Chondrocyte (in vitro differentiated cells): ENCODE results near the gene LDLRAD4. TPM values are rescaled to one million over a fixed set of nuclear protein-coding genes. Genes with fewer than 3 reads are reported as not detected.
"Not testable (repeated sequence)": the region's sequence is repeated elsewhere in the genome, so short reads cannot be mapped to it uniquely, and the experiment has no call there.

ENCODE experiments used
- DNase-seq: peaks from one replicate; pipeline ENCODE4 v3.0.0; 2021; ENCODE audit warnings: mixed read lengths, low spot score
- H3K27ac Mint-ChIP-seq: one replicate; pipeline ENCODE4 v1.8.0; 2021; ENCODE audit warnings: mild to moderate bottlenecking, moderate library complexity, mixed read lengths; ENCODE audit not compliant: unreplicated experiment
- H3K27me3 Mint-ChIP-seq: 2 replicates; pipeline ENCODE4 v1.8.0; 2021; ENCODE audit warnings: low read depth, mixed read lengths
- H3K36me3 Mint-ChIP-seq: 2 replicates; pipeline ENCODE4 v1.8.0; 2021; ENCODE audit warnings: low read depth, mixed read lengths
- H3K4me1 Mint-ChIP-seq: 2 replicates; pipeline ENCODE4 v1.8.0; 2021; ENCODE audit warnings: low read depth, mild to moderate bottlenecking, mixed read lengths
- H3K4me3 Mint-ChIP-seq: one replicate; pipeline ENCODE4 v1.8.0; 2021; ENCODE audit warnings: mild to moderate bottlenecking, moderate library complexity, mixed read lengths; ENCODE audit not compliant: unreplicated experiment
- H3K9me3 Mint-ChIP-seq: 2 replicates; pipeline ENCODE4 v1.8.0; 2021; ENCODE audit warnings: low read depth, mixed read lengths
- total RNA-seq: library from RNA; stranded (reverse); gene quantifications from 3 replicates; pipeline ENCODE4 v1.2.1, GENCODE V29; 2021
- TF ChIP-seq, protein P1 (sequence below): fragments of 200-600 bp; sonication (generic); IDR thresholded peaks from 2 replicates; pipeline ENCODE4 v1.5.0; 2021; ENCODE audit warnings: antibody characterized with exemption, mild to moderate bottlenecking, moderate library complexity

LDLRAD4 gene
- total RNA-seq, 1 donor from 2014 or later, result 80.5 TPM

DNA sequence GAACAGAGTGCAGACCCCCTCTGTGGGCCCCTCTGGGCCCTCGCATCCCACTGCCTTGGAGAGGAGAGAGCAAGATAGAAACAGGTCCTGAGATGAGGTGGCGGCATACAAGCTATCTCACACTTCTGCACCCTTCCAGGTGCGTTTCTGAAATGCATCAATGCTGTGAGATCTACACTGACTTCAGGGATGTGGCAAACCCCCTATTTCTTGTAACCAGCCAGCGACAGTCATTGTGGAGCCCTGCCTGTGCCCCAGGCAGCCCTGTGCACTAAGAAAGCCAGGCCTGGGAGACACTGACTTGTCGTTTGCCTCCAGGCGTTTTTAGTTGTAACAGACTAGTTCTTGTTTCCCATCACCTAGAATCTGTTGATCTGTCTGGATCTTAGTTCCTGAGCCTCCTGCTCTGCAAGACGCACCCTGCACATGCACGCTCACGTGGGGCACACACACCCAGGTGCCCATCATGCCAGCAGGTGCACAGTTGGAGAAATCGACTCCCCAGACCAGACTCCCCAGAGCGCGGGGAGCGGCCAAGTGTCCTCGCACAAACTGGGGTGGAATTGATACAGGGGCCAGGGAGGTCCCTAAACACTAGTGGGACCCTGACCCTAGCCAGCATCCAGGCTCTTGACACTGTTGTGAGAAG lies 269.8 kb downstream of the LDLRAD4 start:
- peaks cover 8% of the 10 kb centered on the region for H3K36me3 Mint-ChIP-seq
- peaks cover 33% of the 10 kb centered on the region for H3K4me1 Mint-ChIP-seq
- H3K27me3 Mint-ChIP-seq, result no peaks in the 10 kb centered on the region
- DNase-seq, result no peak
- H3K27ac Mint-ChIP-seq, result no peak overlapping the region
- TF ChIP-seq, protein P1, sequence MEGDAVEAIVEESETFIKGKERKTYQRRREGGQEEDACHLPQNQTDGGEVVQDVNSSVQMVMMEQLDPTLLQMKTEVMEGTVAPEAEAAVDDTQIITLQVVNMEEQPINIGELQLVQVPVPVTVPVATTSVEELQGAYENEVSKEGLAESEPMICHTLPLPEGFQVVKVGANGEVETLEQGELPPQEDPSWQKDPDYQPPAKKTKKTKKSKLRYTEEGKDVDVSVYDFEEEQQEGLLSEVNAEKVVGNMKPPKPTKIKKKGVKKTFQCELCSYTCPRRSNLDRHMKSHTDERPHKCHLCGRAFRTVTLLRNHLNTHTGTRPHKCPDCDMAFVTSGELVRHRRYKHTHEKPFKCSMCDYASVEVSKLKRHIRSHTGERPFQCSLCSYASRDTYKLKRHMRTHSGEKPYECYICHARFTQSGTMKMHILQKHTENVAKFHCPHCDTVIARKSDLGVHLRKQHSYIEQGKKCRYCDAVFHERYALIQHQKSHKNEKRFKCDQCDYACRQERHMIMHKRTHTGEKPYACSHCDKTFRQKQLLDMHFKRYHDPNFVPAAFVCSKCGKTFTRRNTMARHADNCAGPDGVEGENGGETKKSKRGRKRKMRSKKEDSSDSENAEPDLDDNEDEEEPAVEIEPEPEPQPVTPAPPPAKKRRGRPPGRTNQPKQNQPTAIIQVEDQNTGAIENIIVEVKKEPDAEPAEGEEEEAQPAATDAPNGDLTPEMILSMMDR, result no peak
- H3K4me3 Mint-ChIP-seq, result no peak overlapping the region
- no peaks in the 10 kb centered on the region for H3K9me3 Mint-ChIP-seq

DNA sequence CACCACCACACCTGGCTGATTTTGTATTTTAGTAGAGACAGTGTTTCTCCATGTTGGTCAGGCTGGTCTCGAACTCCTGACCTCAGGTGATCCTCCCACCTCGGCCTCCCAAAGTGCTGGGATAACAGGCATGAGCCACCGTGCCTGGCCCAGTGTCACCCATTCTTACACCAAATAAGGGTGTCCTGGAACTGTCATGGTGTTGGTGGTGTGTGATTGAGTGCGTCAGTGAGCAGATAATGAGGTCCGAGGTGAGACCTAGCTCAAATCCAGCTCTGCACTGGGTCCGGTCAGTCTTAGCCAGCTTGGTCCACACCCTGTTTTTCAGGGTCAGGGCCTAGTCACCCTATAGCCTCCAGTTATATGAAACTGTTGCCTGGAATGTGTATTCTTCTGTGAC lies 270.7 kb downstream of the LDLRAD4 start:
- Mint-ChIP-seq H3K36me3 (peaks cover 10% of the 10 kb centered on the region), H3K4me1 (peaks cover 39% of the 10 kb centered on the region), H3K27ac (peak overlapping the region; percentile 75)
- not testable (repeated sequence) for DNase-seq, H3K9me3 Mint-ChIP-seq, H3K27me3 Mint-ChIP-seq, H3K4me3 Mint-ChIP-seq

DNA sequence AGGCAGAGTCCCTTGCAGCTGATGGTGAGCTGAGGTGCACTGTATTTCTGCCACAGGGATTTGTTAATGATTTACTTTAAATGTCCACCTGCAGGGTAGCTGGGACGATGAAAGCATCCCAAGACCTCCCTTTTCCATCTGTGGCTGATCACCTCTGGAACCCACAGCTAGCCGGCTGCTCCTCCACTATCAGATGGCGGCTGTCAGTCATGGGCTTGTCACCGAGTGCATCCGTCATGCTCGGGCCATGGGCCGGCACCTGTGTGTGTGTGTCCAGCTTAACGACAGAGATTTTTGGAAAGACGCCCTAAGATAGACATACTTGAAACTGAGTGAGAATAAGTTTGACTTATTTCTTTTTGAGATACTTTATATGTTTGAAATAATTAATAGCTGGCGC lies 272.6 kb downstream of the LDLRAD4 start:
- Mint-ChIP-seq H3K27ac (peak overlapping the region; percentile 81), H3K4me3 (no peak overlapping the region), H3K9me3 (no peaks in the 10 kb centered on the region), H3K36me3 (peaks cover 10% of the 10 kb centered on the region), H3K27me3 (no peaks in the 10 kb centered on the region), H3K4me1 (peaks cover 56% of the 10 kb centered on the region)
- DNase-seq, result no peak
- TF ChIP-seq, protein P1, result no peak

DNA sequence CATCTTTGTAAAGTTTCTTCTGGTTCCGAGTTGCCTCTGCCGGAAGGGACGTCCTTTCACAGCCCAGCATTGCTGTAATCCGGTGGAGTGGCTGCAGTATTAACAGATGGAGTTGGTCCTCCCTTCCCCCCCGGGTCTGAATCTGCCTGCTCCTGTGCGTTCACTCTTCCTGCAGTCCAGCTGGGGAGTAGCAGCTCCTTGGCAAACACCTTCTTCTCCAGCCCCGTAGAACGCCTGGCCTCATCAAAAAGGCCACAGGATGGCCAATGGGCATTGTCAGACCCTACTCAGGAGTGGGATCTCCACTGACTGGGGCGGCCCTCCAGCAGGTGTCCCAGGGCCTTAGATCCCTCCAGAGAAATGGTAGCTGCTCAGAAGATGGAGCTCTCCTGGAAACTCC lies 273.8 kb downstream of the LDLRAD4 start:
- DNase-seq, result no peak
- H3K4me1 Mint-ChIP-seq, result peaks cover 68% of the 10 kb centered on the region
- H3K4me3 Mint-ChIP-seq, result no peak overlapping the region
- TF ChIP-seq, protein P1, result no peak
- H3K36me3 Mint-ChIP-seq, result peaks cover 10% of the 10 kb centered on the region
- no peaks in the 10 kb centered on the region for H3K27me3 Mint-ChIP-seq
- H3K9me3 Mint-ChIP-seq, result no peaks in the 10 kb centered on the region
- H3K27ac Mint-ChIP-seq, result no peak overlapping the region

DNA sequence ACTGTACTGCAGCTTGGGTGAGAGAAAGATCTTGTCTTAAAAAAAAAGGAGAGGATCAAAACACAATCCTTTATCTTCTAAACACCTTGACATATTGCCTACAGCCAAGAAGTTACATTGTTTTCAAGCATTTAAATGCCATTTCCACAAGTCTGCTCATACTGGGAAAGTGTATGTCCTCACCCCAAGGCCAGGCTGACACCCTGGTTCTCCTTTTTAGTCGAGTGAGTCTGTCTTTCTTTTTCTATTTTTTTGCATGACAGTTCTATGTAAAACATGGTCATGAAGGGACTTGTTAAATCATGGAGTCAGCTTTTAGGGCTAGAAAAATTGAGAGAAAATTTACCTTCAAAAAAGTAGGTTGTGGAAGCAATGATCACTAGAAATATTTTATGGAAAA lies 274.5 kb downstream of the LDLRAD4 start:
- Mint-ChIP-seq H3K4me1 (peaks cover 69% of the 10 kb centered on the region), H3K36me3 (peaks cover 8% of the 10 kb centered on the region)

More for the DNA sequence above, 274.5 kb downstream of the LDLRAD4 start:
- no peak for DNase-seq
- TF ChIP-seq, protein P1, result no peak
- Mint-ChIP-seq H3K9me3 (no peaks in the 10 kb centered on the region), H3K27ac (no peak overlapping the region), H3K4me3 (no peak overlapping the region), H3K27me3 (no peaks in the 10 kb centered on the region)
